Breast epithelium (tissue), 4 donors: ENCODE measurements around the gene MBNL3. TPM values are rescaled to one million over a fixed set of nuclear protein-coding genes. Genes with fewer than 3 reads are reported as not detected.
"Not testable (repeated sequence)": the region's sequence is repeated elsewhere in the genome, so short reads cannot be mapped to it uniquely, and the experiment has no call there.

Source experiments
- DNase-seq, 2 donors: peaks; one replicate each; pipeline ENCODE4 v3.0.0-alpha.2; 2019; ENCODE audit warnings: low spot score in 2 of 2
- H3K27ac ChIP-seq, 2 donors: fragments of 200-600 bp; sonication (generic) in 1 of 2; one replicate each; pipeline ENCODE4 v1.5.1; 2016 to 2019; ENCODE audit warnings: mild to moderate bottlenecking in 1 of 2
- H3K27me3 ChIP-seq, 2 donors: fragments of 200-600 bp; sonication (generic) in 1 of 2; one replicate each; pipeline versions ENCODE4 v1.5.1 to v1.6.0; 2017 to 2019; ENCODE audit warnings: control low read depth in 1 of 2, mild to moderate bottlenecking in 1 of 2
- H3K36me3 ChIP-seq: fragments of 200-600 bp; one replicate; pipeline ENCODE4 v1.5.1; 2019
- H3K4me1 ChIP-seq, 2 donors: fragments of 200-600 bp; sonication (generic); one replicate each; pipeline ENCODE4 v1.5.1; 2016 to 2019; ENCODE audit warnings: control low read depth in 1 of 2
- H3K4me3 ChIP-seq, 3 donors: fragments of 200-600 bp; sonication (generic); 1 replicate in 2 of 3; 2 replicates in 1 of 3; pipeline ENCODE4 v1.5.1; 2016 to 2019; ENCODE audit warnings: mild to moderate bottlenecking in 3 of 3, moderate library complexity in 2 of 3
- H3K9me3 ChIP-seq, 2 donors: fragments of 200-600 bp; sonication (generic) in 1 of 2; one replicate each; pipeline ENCODE4 v1.5.1; 2016 to 2019; ENCODE audit warnings: control low read depth in 1 of 2
- CTCF ChIP-seq, 3 donors: fragments of 450-650 bp; IDR thresholded peaks; one replicate each; pipeline ENCODE4 v1.5.1; 2016 to 2017; ENCODE audit warnings: antibody characterized with exemption in 3 of 3, mild to moderate bottlenecking in 3 of 3, moderate library complexity in 3 of 3
- POLR2A ChIP-seq: fragments of 450-650 bp; IDR thresholded peaks from one replicate; pipeline ENCODE4 v1.6.1; 2016; ENCODE audit warnings: antibody characterized with exemption, mild to moderate bottlenecking, moderate library complexity
- POLR2AphosphoS5 ChIP-seq, 3 donors: sonication (generic); formaldehyde crosslinking; IDR thresholded peaks; one replicate each; pipeline ENCODE4 v1.6.1; 2017; ENCODE audit warnings: antibody characterized with exemption in 3 of 3
- intact Hi-C: fragments of 100-400 bp; cut with DNase I; formaldehyde crosslinking; loops from one replicate; pipeline ENCODE4 v1.15.1; 2023; ENCODE audit warnings: low total_unique reads
- total RNA-seq, 3 donors: library from RNA; depleted of rRNA; stranded (reverse); fragments of >200 nt; gene quantifications; one replicate each; pipeline ENCODE4 v1.1.0, GENCODE V29; 2016

The MBNL3 gene
- total RNA-seq, 3 donors from 2014 or later, result 7.5 to 42.6 (median 26.3) TPM

GRCh38 chrX:132331000-132331399, 157.8 kb downstream of the MBNL3 start:
- no peak for DNase-seq
- intact Hi-C loops, result no loop called here
- no peak for TF ChIP-seq POLR2AphosphoS5 (IDR thresholded peaks at IDR 0.05)
- TF ChIP-seq POLR2A, result no peak
- Histone ChIP-seq H3K9me3 (peaks cover 0 to 3% of the 10 kb centered on the region in 2 donors), H3K27ac (no peak overlapping the region), H3K4me3 (no peak overlapping the region), H3K4me1 (no peaks in the 10 kb centered on the region), H3K27me3 (peaks cover 0 to 11% of the 10 kb centered on the region in 2 donors), H3K36me3 (no peaks in the 10 kb centered on the region)

GRCh38 chrX:132330156-132330729, 158.6 kb downstream of the MBNL3 start:
- intact Hi-C loops, result no loop called here
- no peak for TF ChIP-seq POLR2AphosphoS5 (IDR thresholded peaks at IDR 0.05)
- no peak for TF ChIP-seq POLR2A
- no peak for TF ChIP-seq CTCF (IDR thresholded peaks at IDR 0.05)
- peaks cover 0 to 9% of the 10 kb centered on the region in 2 donors for H3K27me3 ChIP-seq
- H3K4me1 ChIP-seq, result no peaks in the 10 kb centered on the region
- H3K9me3 ChIP-seq, result peaks cover 0 to 3% of the 10 kb centered on the region in 2 donors
- H3K36me3 ChIP-seq, result no peaks in the 10 kb centered on the region
- DNase-seq, result no peak
- no peak overlapping the region for H3K27ac ChIP-seq
- H3K4me3 ChIP-seq, result no peak overlapping the region

GRCh38 chrX:132326960-132327359, 161.9 kb downstream of the MBNL3 start:
- H3K27ac ChIP-seq, H3K4me3 ChIP-seq, H3K36me3 ChIP-seq, H3K9me3 ChIP-seq, H3K27me3 ChIP-seq, DNase-seq, intact Hi-C loops, H3K4me1 ChIP-seq: not testable (repeated sequence)
